GM12873 (cell line): ENCODE measurements around the gene SMIM17.
A peak's percentile ranks its signal among the peaks of the same experiment; 100 is the strongest.

Experiments used
- CTCF ChIP-seq: IDR thresholded peaks from 2 replicates; pipeline ENCODE4 v1.5.1; 2012; ENCODE audit warnings: low read depth, mild to moderate bottlenecking, moderate library complexity, low read length, control low read depth; ENCODE audit not compliant: insufficient read depth; ENCODE audit errors: missing control alignments

SMIM17 gene

GRCh38 chr19:56660381-56661107, 17.6 kb downstream of the SMIM17 start:
- TF ChIP-seq CTCF: peak; percentile 30

- TF ChIP-seq CTCF: no peak
These were observed 18.3 kb downstream of the SMIM17 start for GRCh38 chr19:56661248-56661647.

GRCh38 chr19:56663931-56664500, 21.1 kb downstream of the SMIM17 start:
- no peak for TF ChIP-seq CTCF

GRCh38 chr19:56664511-56664910, 21.6 kb downstream of the SMIM17 start:
- TF ChIP-seq CTCF: no peak

GRCh38 chr19:56667311-56667870, 24.4 kb downstream of the SMIM17 start:
- no peak for TF ChIP-seq CTCF

- TF ChIP-seq CTCF: no peak
These were observed 25.7 kb downstream of the SMIM17 start for GRCh38 chr19:56668676-56669075.

- no peak for TF ChIP-seq CTCF
These were observed 27.5 kb downstream of the SMIM17 start for GRCh38 chr19:56670401-56670960.
